HepG2 (cell line): ENCODE data around the gene CACNA1H. TPM values are rescaled to one million over a fixed set of nuclear protein-coding genes. Genes with fewer than 3 reads are reported as not detected.

Source experiments
- ATAC-seq: fragments of 200-7000 bp; cut with Tn5 transposase; 3 replicates; pipeline ENCODE4 v1.9.1; 2020; ENCODE audit warnings: mild to moderate bottlenecking, moderate library complexity
- BruUV-seq: library from RNA; stranded (reverse); fragments of 400-500 nt; replicated peaks from 2 replicates; lab custom pipeline; 2021; lab: Mats Ljungman, UMichigan
- CTCF ChIA-PET: fragments of 300-600 bp; formaldehyde crosslinking; extraction: SDS; loops from one replicate; lab custom pipeline; 2021; ENCODE audit warnings: low total read pairs, inconsistent platforms, low intra/inter-chr PET ratio; lab: Yijun Ruan, JAX
- POLR2A ChIA-PET: fragments of 350-600 bp; sonication (Branson Sonifier 250); formaldehyde crosslinking; loops from one replicate; lab custom pipeline; 2020; ENCODE audit warnings: antibody characterized with exemption, inconsistent platforms; lab: Yijun Ruan, JAX
- DNase-seq: peaks from one replicate; pipeline ENCODE4 v3.0.0-alpha.2; 2015; ENCODE audit warnings: low spot score
- FAIRE-seq: peaks from 3 replicates; lab custom pipeline; 2011; peaks lifted over from hg19 to GRCh38; lab: Jason Lieb, UNC
- H2AFZ ChIP-seq: one replicate; pipeline ENCODE4 v1.6.1; 2011; ENCODE audit warnings: low read length, inconsistent platforms
- H3K27ac ChIP-seq: fragments of 300-600 bp; 3 replicates; pipeline ENCODE4 v1.8.0; 2011; ENCODE audit warnings: mixed run types, mild to moderate bottlenecking, mixed read lengths, low read length, inconsistent platforms; ENCODE audit not compliant: insufficient read depth; ENCODE audit errors: extremely low read length
- H3K27me3 ChIP-seq, 2 experiments: fragments of 200-600 bp in 1 of 2; 2 replicates in 1 of 2; 3 replicates in 1 of 2; pipeline versions ENCODE4 v1.6.0 to v1.8.0; 2011; ENCODE audit warnings: low read length in 2 of 2, mild to moderate bottlenecking in 2 of 2, moderate library complexity in 2 of 2, inconsistent platforms in 1 of 2; ENCODE audit not compliant: insufficient read depth in 2 of 2, control insufficient read depth in 1 of 2
- H3K36me3 ChIP-seq, 2 experiments: fragments of 200-600 bp in 1 of 2; replicated peaks in 1 of 2; 2 replicates in 1 of 2; 3 replicates in 1 of 2; pipeline versions ENCODE4 v1.5.1 to v1.8.0; 2011; ENCODE audit warnings: low read length in 2 of 2, inconsistent platforms in 1 of 2; ENCODE audit not compliant: insufficient read depth in 2 of 2, control insufficient read depth in 1 of 2
- H3K4me1 ChIP-seq: 2 replicates; pipeline ENCODE4 v1.5.1; 2012; ENCODE audit warnings: low read length, inconsistent platforms; ENCODE audit not compliant: insufficient read depth
- H3K4me2 ChIP-seq: 2 replicates; pipeline ENCODE4 v1.6.0; 2011; ENCODE audit warnings: low read depth, low read length, inconsistent platforms
- H3K4me3 ChIP-seq, 3 experiments: fragments of 200-600 bp in 1 of 3; sonication (generic), shearing (Covaris generic) in 1 of 3; replicated peaks in 1 of 3; 2 replicates each; pipeline ENCODE4 v1.5.1; 2011 to 2016; ENCODE audit warnings: low read length in 3 of 3, inconsistent platforms in 2 of 3, low read depth in 2 of 3, mild to moderate bottlenecking in 2 of 3, control low read depth in 1 of 3, mixed read lengths in 1 of 3; ENCODE audit not compliant: insufficient read depth in 1 of 3
- H3K79me2 ChIP-seq: one replicate; pipeline ENCODE4 v1.6.1; 2011; ENCODE audit warnings: low read length, inconsistent platforms; ENCODE audit not compliant: insufficient read depth
- H3K9ac ChIP-seq: 2 replicates; pipeline ENCODE4 v1.6.0; 2011; ENCODE audit warnings: mild to moderate bottlenecking, low read depth, low read length, inconsistent platforms; ENCODE audit not compliant: insufficient read depth
- H3K9me3 ChIP-seq: 2 replicates; pipeline ENCODE4 v1.5.1; 2012; ENCODE audit warnings: mild to moderate bottlenecking, low read length
- H4K20me1 ChIP-seq: 2 replicates; pipeline ENCODE4 v1.6.0; 2011; ENCODE audit warnings: inconsistent platforms, mild to moderate bottlenecking, low read length, moderate library complexity; ENCODE audit not compliant: insufficient read depth
- ARHGAP35 ChIP-seq: sonication (generic); formaldehyde crosslinking; IDR thresholded peaks from 2 replicates; pipeline ENCODE4 v1.9.0; 2022; ENCODE audit warnings: mild to moderate bottlenecking, inconsistent platforms, moderate library complexity, missing genetic modification reagents, borderline replicate concordance
- FOSL1 ChIP-seq: sonication (generic); formaldehyde crosslinking; IDR thresholded peaks from 2 replicates; pipeline ENCODE4 v1.9.0; 2021; ENCODE audit warnings: missing genetic modification reagents, borderline replicate concordance
- NR1H2 ChIP-seq: sonication (generic); formaldehyde crosslinking; IDR thresholded peaks from 2 replicates; pipeline ENCODE4 v1.8.1; 2022; ENCODE audit warnings: low read depth, missing genetic modification reagents, borderline replicate concordance
- RBFOX2 ChIP-seq: fragments of 200-400 bp; formaldehyde crosslinking; IDR thresholded peaks from 2 replicates; pipeline ENCODE4 v1.6.1; 2017; ENCODE audit warnings: low read depth, mild to moderate bottlenecking, low read length
- SMAD3 ChIP-seq: sonication (generic); formaldehyde crosslinking; IDR thresholded peaks from 2 replicates; pipeline ENCODE4 v1.4.0; 2020; ENCODE audit warnings: missing genetic modification reagents
- XRCC5 ChIP-seq: fragments of 200-400 bp; formaldehyde crosslinking; optimal IDR thresholded peaks from 2 replicates; pipeline ENCODE3; 2017; ENCODE audit warnings: mild to moderate bottlenecking, low read length
- YEATS4 ChIP-seq: sonication (generic); formaldehyde crosslinking; IDR thresholded peaks from 2 replicates; pipeline ENCODE4 v1.4.0; 2020; ENCODE audit warnings: missing genetic modification reagents, borderline replicate concordance
- ZNF232 ChIP-seq: sonication (generic); formaldehyde crosslinking; IDR thresholded peaks from 2 replicates; pipeline ENCODE4 v1.4.0; 2020; ENCODE audit warnings: missing genetic modification reagents, borderline replicate concordance
- ZNF251 ChIP-seq: sonication (generic); formaldehyde crosslinking; IDR thresholded peaks from 2 replicates; pipeline ENCODE4 v1.9.0; 2021; ENCODE audit warnings: mild to moderate bottlenecking, missing genetic modification reagents
- ZNF34 ChIP-seq: sonication (generic); formaldehyde crosslinking; IDR thresholded peaks from 2 replicates; pipeline ENCODE4 v1.4.0; 2020; ENCODE audit warnings: mild to moderate bottlenecking, missing genetic modification reagents, borderline replicate concordance
- ZNF563 ChIP-seq: sonication (generic); formaldehyde crosslinking; IDR thresholded peaks from 2 replicates; pipeline ENCODE4 v1.8.0; 2022; ENCODE audit warnings: mild to moderate bottlenecking, moderate library complexity, missing genetic modification reagents
- ZNF629 ChIP-seq: sonication (generic); formaldehyde crosslinking; conservative IDR thresholded peaks from 2 replicates; pipeline ENCODE4 v1.5.0; 2020; ENCODE audit warnings: missing genetic modification reagents
- ZNF646 ChIP-seq: sonication (generic); formaldehyde crosslinking; IDR thresholded peaks from 2 replicates; pipeline ENCODE4 v1.9.0; 2021; ENCODE audit warnings: mild to moderate bottlenecking, missing genetic modification reagents
- WGBS: methylation state at CpG from one replicate; pipeline ENCODE4 v1.1.6; 2017; ENCODE audit warnings: low lambda C conversion rate; 5-methylcytosine and 5-hydroxymethylcytosine counted together
- in situ Hi-C: cut with HindIII; loops from 2 replicates; pipeline ENCODE4 v1.10.0; 2017; ENCODE audit warnings: low pct_unique_long_range_greater_than_20kb; ENCODE audit not compliant: extremely low pct_ligation_motif_present
- intact Hi-C: fragments of 100-400 bp; cut with micrococcal nuclease; formaldehyde crosslinking; loops from one replicate; pipeline ENCODE4 v1.10.0; 2022; ENCODE audit not compliant: unreplicated experiment
- polyA plus RNA-seq, 8 experiments: library from polyadenylated mRNA; depleted of rRNA in 3 of 8; stranded (reverse) in 7 of 8; unstranded in 1 of 8; fragments of >200 nt; fragmentation: Illumina TruSeq in 4 of 8; extraction: Trizol in 4 of 8; gene quantifications; 2 replicates each; pipeline versions ENCODE4 v1.2.1 to v1.2.3, GENCODE V29; 2011 to 2016; ENCODE audit warnings: low read depth in 4 of 8, missing spikeins in 1 of 8, mixed read lengths in 1 of 8; ENCODE audit not compliant: insufficient read depth in 1 of 8
- total RNA-seq, 5 experiments: library from RNA; depleted of rRNA; stranded (reverse); fragments of >200 nt; fragmentation: Illumina TruSeq; extraction: Trizol; gene quantifications; 2 replicates each; pipeline ENCODE4 v1.2.3, GENCODE V29; 2016; ENCODE audit warnings: low read depth in 1 of 5

CACNA1H gene
- total and polyA plus RNA-seq, 2 of the 13 experiments (the other 11 are each of a cell fraction or from before 2014, with no cell fraction given) = 0.40 to 1.8 TPM

- Histone ChIP-seq H3K27me3 (peaks cover 16 to 68% of the 10 kb centered on the region in 2 experiments), H3K9ac (no peak overlapping the region), H3K27ac (no peak overlapping the region), H3K4me2 (no peak overlapping the region), H3K4me3 (no peak overlapping the region), H3K4me1 (no peaks in the 10 kb centered on the region), H2AFZ (no peak overlapping the region), H3K79me2 (no peaks in the 10 kb centered on the region), H4K20me1 (peaks cover 7% of the 10 kb centered on the region; the same call in 1 of the 2 replicates), H3K36me3 (no peaks in the 10 kb centered on the region), H3K9me3 (no peaks in the 10 kb centered on the region)
- no peak for ATAC-seq
- in situ Hi-C loops (no loop called here), intact Hi-C loops (no loop called here)
- no peak for DNase-seq
- BruUV-seq = no TSS peak
- no peak for FAIRE-seq
- TF ChIP-seq ZNF232 (no peak), ZNF629 (CRISPR knock-in tag) (no peak)
- ChIA-PET CTCF (no interaction called here), POLR2A (no interaction called here)
- 50% methylated on average over 17 of the region's 23 CpGs for WGBS
Measured at GRCh38 chr16:1140582-1141162, 12.2 kb upstream of the CACNA1H start.

DNA sequence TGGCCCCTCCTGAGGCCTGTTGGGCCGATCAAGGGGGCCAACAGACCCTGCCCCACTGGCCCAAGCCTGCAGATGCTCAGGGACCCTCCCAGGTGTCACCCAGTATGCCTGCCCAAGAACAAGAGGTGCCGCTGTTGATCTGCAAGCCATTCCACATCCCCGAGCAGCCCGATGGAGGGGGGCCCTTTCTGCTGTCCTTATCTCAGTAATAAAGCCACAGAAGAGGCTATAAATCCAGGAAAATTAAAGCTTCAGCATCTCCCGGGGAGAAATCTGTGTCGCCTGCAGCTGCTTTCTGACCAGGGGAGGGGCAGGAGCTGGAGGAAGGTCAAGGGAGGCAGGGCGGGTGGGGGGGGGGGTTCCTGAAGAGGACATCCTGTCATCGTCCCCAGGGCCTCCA lies 11.7 kb upstream of the CACNA1H start:
- BruUV-seq = no TSS peak
- no peak for ATAC-seq
- CTCF ChIA-PET = no interaction called here
- H3K27me3 ChIP-seq = peaks cover 19 to 68% of the 10 kb centered on the region in 2 experiments
- intact Hi-C loops (no loop called here), in situ Hi-C loops (no loop called here)
- H3K79me2 ChIP-seq = no peaks in the 10 kb centered on the region
- DNase-seq = no peak
- 13% methylated on average over 3 of the region's 8 CpGs for WGBS
- H3K4me3 ChIP-seq = no peak overlapping the region
- no peaks in the 10 kb centered on the region for H3K36me3 ChIP-seq
- H3K4me1 ChIP-seq = no peaks in the 10 kb centered on the region
- H3K9ac ChIP-seq = no peak overlapping the region
- no peak overlapping the region for H3K4me2 ChIP-seq
- H3K9me3 ChIP-seq = no peaks in the 10 kb centered on the region
- no peak overlapping the region for H2AFZ ChIP-seq
- POLR2A ChIA-PET = no interaction called here
- FAIRE-seq = no peak
- H4K20me1 ChIP-seq = peaks cover 3% of the 10 kb centered on the region; the same call in 1 of the 2 replicates
- no peak overlapping the region for H3K27ac ChIP-seq
- TF ChIP-seq FOSL1 (CRISPR knock-in tag) (no peak), YEATS4 (no peak), RBFOX2 (no peak), ZNF34 (CRISPR knock-in tag) (no peak), NR1H2 (CRISPR knock-in tag) (no peak), XRCC5 (no peak), ZNF563 (CRISPR knock-in tag) (no peak), SMAD3 (CRISPR knock-in tag) (no peak), ZNF646 (CRISPR knock-in tag) (no peak), ARHGAP35 (no peak), ZNF251 (CRISPR knock-in tag) (no peak)
